ENCODE results near the gene TOGARAM2. TPM values are rescaled to one million over a fixed set of nuclear protein-coding genes. Genes with fewer than 3 reads are reported as not detected.

TOGARAM2 gene
- total and polyA plus RNA-seq, 2 of the 8 experiments (the other 6 are each of a cell fraction or from before 2014, with no cell fraction given), result 0.42 to 1.4 TPM

DNA sequence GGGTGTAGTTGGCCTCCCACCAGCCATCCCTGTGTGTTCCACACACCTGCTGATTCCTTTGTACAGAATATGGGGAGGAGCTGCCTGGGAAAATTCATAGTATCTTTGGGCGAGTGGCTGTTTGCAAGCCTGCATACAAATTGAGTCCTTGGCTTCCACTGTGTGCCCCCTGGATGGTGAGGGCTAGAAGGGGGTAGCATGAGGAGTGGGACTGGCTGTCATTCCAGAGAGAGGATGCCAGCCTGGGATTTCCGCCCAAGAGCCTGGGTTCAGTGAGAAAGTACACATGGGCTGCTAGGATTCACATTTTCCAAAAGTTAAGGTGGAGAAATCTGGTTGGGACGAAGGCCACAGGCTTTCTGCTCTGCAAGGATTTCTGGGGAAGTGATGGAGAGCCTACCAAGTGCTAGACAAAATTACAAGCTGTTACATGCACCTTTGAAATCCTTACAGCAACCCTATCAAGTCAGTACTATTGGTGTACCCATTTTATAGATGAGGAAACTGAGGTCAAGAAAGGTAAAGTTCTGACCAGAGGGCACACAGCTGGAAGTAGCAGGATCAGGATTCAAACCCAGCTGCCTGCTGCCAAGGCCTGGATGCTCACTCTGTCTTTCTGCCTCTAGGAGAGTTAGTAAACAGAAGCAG, 606 bp upstream of the TOGARAM2 start:
- Histone ChIP-seq H3K9me3 (ENCODE audit: insufficient read depth in 2 of 2, low read depth in 1 of 2, low read length in 1 of 2) (no peaks in the 10 kb centered on the region), H4K20me1 (replicated peaks in 1 of 2; ENCODE audit: control insufficient read depth in 1 of 2, insufficient read depth in 2 of 2, low read length in 2 of 2) (no peaks in the 10 kb centered on the region), H3K27me3 (replicated peaks in 1 of 4; ENCODE audit: control insufficient read depth in 3 of 4, extremely low read depth in 1 of 4, insufficient read depth in 3 of 4, low read length in 3 of 4) (no peaks in the 10 kb centered on the region), H2BK5ac (ENCODE audit: low read depth, low read length) (no peak overlapping the region), H4K5ac (ENCODE audit: insufficient read length, low read depth, low read length) (no peak overlapping the region), H3K18ac (ENCODE audit: extremely low read depth, low read length) (no peak overlapping the region), H3K23ac (ENCODE audit: insufficient read length) (no peak overlapping the region), H2AFZ (ENCODE audit: low read length) (no peak overlapping the region), H3K23me2 (ENCODE audit: low read depth, low read length) (no peaks in the 10 kb centered on the region), H2BK120ac (replicated peaks; ENCODE audit: low read depth, low read length) (no peak overlapping the region), H3K4me1 (replicated peaks in 1 of 4; ENCODE audit: control insufficient read depth in 3 of 4, insufficient read depth in 4 of 4, low read length in 3 of 4) (peaks cover 0 to 2% (median 0%) of the 10 kb centered on the region in 4 experiments; a peak in 2 of 7 replicates), H3K9ac (replicated peaks in 1 of 4; ENCODE audit: extremely low read depth in 1 of 4, low read depth in 3 of 4, low read length in 3 of 4) (no peak overlapping the region), H2AK5ac (ENCODE audit: low read depth, low read length) (no peak overlapping the region), H3K4me2 (ENCODE audit: insufficient read depth in 1 of 2, low read depth in 2 of 2, low read length in 2 of 2) (no peak overlapping the region), H3K27ac (ENCODE audit: low read depth, low read length) (no peak overlapping the region), H3K14ac (ENCODE audit: insufficient read length) (no peak overlapping the region), H3K56ac (replicated peaks; ENCODE audit: insufficient read length, low read depth, low read length) (no peak overlapping the region), H3K4me3 (ENCODE audit: extremely low read depth in 1 of 4, insufficient read depth in 2 of 4, low read depth in 3 of 4, low read length in 4 of 4) (no peak overlapping the region), H2BK12ac (ENCODE audit: low read depth, low read length) (no peak overlapping the region), H3K36me3 (ENCODE audit: control insufficient read depth in 2 of 4, insufficient read depth in 4 of 4, low read length in 3 of 4) (no peaks in the 10 kb centered on the region), H2BK15ac (ENCODE audit: low read length) (no peak overlapping the region), H4K91ac (replicated peaks; ENCODE audit: insufficient read length, low read length) (no peak overlapping the region), H3K79me2 (ENCODE audit: control insufficient read depth in 1 of 2, insufficient read depth in 2 of 2, low read length in 2 of 2) (no peaks in the 10 kb centered on the region), H4K8ac (ENCODE audit: extremely low read depth, insufficient read depth, low read length) (peak overlapping the region; percentile 75), H2BK20ac (ENCODE audit: low read length) (no peak overlapping the region), H3K79me1 (ENCODE audit: low read depth, low read length) (no peaks in the 10 kb centered on the region), H3K4ac (replicated peaks; ENCODE audit: insufficient read length, low read depth, low read length) (no peak overlapping the region)
- WGBS, 2 experiments (ENCODE audit: extremely low coverage in 1 of 2, insufficient coverage in 1 of 2, insufficient read length in 1 of 2, insufficient replicate concordance in 2 of 2, low coverage in 1 of 2, low lambda C conversion rate in 2 of 2, missing lambda C conversion rate in 1 of 2), result 88% methylated on average over 3 of the region's 3 CpGs; no CpG with 5 or more reads in 1 of the 2 experiments
- TF ChIP-seq BCL11A (IDR thresholded peaks at IDR 0.05; ENCODE audit: low read depth in 2 of 2, low read length in 2 of 2) (no peak), TCF12 (IDR thresholded peaks at IDR 0.05; ENCODE audit: low read depth, low read length) (no peak), HDAC2 (IDR thresholded peaks at IDR 0.05; ENCODE audit: borderline replicate concordance in 1 of 2, low read depth in 2 of 2, low read length in 2 of 2) (peak in 1 of 2 experiments; percentile 67; a peak in 1 of 4 replicates), KDM1A (IDR thresholded peaks at IDR 0.05; ENCODE audit: borderline replicate concordance, low read length) (peak; percentile 92)
- ChIA-PET POLR2A (ENCODE audit: partially characterized antibody) (interaction anchor here (1.3 kb wide), 1 partner anchor 35 kb away, joined by 3 read pairs; no protein-coding TSS in a partner anchor), CTCF (ENCODE audit: partially characterized antibody) (interaction anchor here (0.6 to 2.0 kb wide), 4 partner anchors 8 to 221 kb away, joined by 3 to 7 read pairs (median 4); no protein-coding TSS in a partner anchor)
- no peak for FAIRE-seq
- no peak for DNase-seq (ENCODE audit: low read depth in 1 of 2, low spot score in 2 of 2)

Data from H1 (cell line).